IPS-11a (cell line): ENCODE measurements around the gene ELFN2.

Experiments
- H3K4me3 ChIP-seq: one replicate; pipeline ENCODE4 v1.5.1; 2013; ENCODE audit warnings: low read depth, low read length, control low read depth

The ELFN2 gene

GRCh38 chr22:37318364-37319109 is 108.7 kb downstream of the ELFN2 start:
- no peak overlapping the region for H3K4me3 ChIP-seq
